Hepatocyte (in vitro differentiated cells): ENCODE measurements around the gene AUH. TPM values are rescaled to one million over a fixed set of nuclear protein-coding genes. Genes with fewer than 3 reads are reported as not detected.

Experiments used
- DNase-seq: peaks from one replicate; pipeline ENCODE4 v3.0.0-alpha.2; 2016; ENCODE audit warnings: low spot score
- H2AFZ ChIP-seq: fragments of 200-600 bp; sonication (generic); 2 replicates; pipeline ENCODE4 v1.6.0; 2016; ENCODE audit warnings: antibody characterized with exemption, mild to moderate bottlenecking
- H3K27ac ChIP-seq: fragments of 200-600 bp; sonication (generic); 2 replicates; pipeline ENCODE4 v1.5.1; 2016; ENCODE audit warnings: mild to moderate bottlenecking
- H3K27me3 ChIP-seq: fragments of 200-600 bp; sonication (generic); 2 replicates; pipeline ENCODE4 v1.6.1; 2016
- H3K36me3 ChIP-seq: fragments of 200-600 bp; sonication (generic); replicated peaks from 2 replicates; pipeline ENCODE4 v1.5.1; 2016; ENCODE audit warnings: low read depth; ENCODE audit not compliant: insufficient read depth
- H3K4me1 ChIP-seq: fragments of 200-600 bp; sonication (generic); 2 replicates; pipeline ENCODE4 v1.5.1; 2016; ENCODE audit warnings: mild to moderate bottlenecking, moderate library complexity; ENCODE audit not compliant: insufficient read depth
- H3K4me2 ChIP-seq: fragments of 200-600 bp; sonication (generic); 2 replicates; pipeline ENCODE4 v1.6.0; 2016
- H3K4me3 ChIP-seq: fragments of 200-600 bp; sonication (generic); 2 replicates; pipeline ENCODE4 v1.5.1; 2016; ENCODE audit warnings: mild to moderate bottlenecking
- H3K79me2 ChIP-seq: fragments of 200-600 bp; sonication (generic); 2 replicates; pipeline ENCODE4 v1.6.0; 2017; ENCODE audit warnings: mild to moderate bottlenecking
- H3K9me2 ChIP-seq: fragments of 200-600 bp; sonication (generic); replicated peaks from 2 replicates; pipeline ENCODE4 v1.6.0; 2017; ENCODE audit warnings: mild to moderate bottlenecking; ENCODE audit not compliant: insufficient read depth
- H3K9me3 ChIP-seq: fragments of 200-600 bp; sonication (generic); 2 replicates; pipeline ENCODE4 v1.5.1; 2016; ENCODE audit warnings: low read depth, mild to moderate bottlenecking
- H4K20me1 ChIP-seq: fragments of 200-600 bp; sonication (generic); 2 replicates; pipeline ENCODE4 v1.6.0; 2016; ENCODE audit warnings: mild to moderate bottlenecking; ENCODE audit not compliant: insufficient read depth, poor library complexity, severe bottlenecking
- EZH2 ChIP-seq: fragments of 200-600 bp; sonication (generic); IDR thresholded peaks from 2 replicates; pipeline ENCODE4 v1.6.1; 2016; ENCODE audit warnings: antibody characterized with exemption, mild to moderate bottlenecking, borderline replicate concordance
- EZH2phosphoT487 ChIP-seq: fragments of 200-600 bp; sonication (generic); IDR thresholded peaks from one replicate; pipeline ENCODE4 v1.6.1; 2018; ENCODE audit warnings: antibody characterized with exemption, mild to moderate bottlenecking, low read depth, moderate library complexity; ENCODE audit not compliant: unreplicated experiment, severe bottlenecking
- whole genome bisulfite sequencing: methylation state at CpG from one replicate; pipeline ENCODE4 v1.1.6; 2016; ENCODE audit warnings: low lambda C conversion rate; ENCODE audit errors: missing lambda C conversion rate; 5-methylcytosine and 5-hydroxymethylcytosine counted together
- polyA plus RNA-seq: library from polyadenylated mRNA; unstranded; fragments of >200 nt; fragmentation: Nextera tagmentation; extraction: Ambion mirVana; gene quantifications from 2 replicates; pipeline ENCODE4 v1.2.1, GENCODE V29; 2016
- total RNA-seq: library from RNA; depleted of rRNA; stranded (reverse); fragments of >200 nt; gene quantifications from 2 replicates; pipeline ENCODE4 v1.2.3, GENCODE V29; 2014
- TF ChIP-seq, protein P1 (sequence below): fragments of 200-600 bp; sonication (generic); IDR thresholded peaks from 2 replicates; pipeline ENCODE4 v1.5.1; 2016; ENCODE audit warnings: antibody characterized with exemption, mild to moderate bottlenecking; ENCODE audit not compliant: poor library complexity

Gene AUH
- total and polyA plus RNA-seq, 2 experiments from 2014 or later, result 19.5 to 25.0 TPM

DNA sequence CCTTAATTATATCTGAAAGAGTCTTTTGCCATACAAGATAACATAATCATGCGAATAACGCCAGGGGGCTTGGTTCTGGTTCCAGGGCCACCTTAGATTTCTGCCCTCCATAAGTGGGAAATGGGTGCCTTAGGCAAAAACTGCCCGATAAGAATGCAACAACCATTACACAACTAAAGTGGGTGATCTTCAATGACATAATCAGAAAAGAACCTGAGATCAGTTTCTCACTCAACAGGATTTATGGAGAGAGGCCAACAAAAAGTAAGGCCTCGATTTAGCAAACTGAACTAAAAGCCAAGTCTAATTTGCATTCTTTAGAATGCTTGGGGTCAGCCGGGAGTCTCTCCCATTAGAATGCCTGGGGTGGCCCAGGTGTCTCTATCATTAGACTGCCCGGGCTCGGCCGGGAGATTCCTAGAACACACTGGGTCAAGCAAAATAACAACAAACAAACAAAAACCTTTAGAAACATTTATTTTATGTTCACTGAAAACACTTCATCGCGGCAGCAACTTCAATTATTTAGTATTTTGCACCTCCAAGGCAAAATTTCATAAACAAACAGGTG, 194.8 kb downstream of the AUH start:
- Histone ChIP-seq H3K27me3 (no peaks in the 10 kb centered on the region), H3K4me3 (no peak overlapping the region), H3K36me3 (no peaks in the 10 kb centered on the region), H3K27ac (peak overlapping the region; percentile 5), H3K4me1 (peaks cover 46% of the 10 kb centered on the region), H3K9me3 (peaks cover 13% of the 10 kb centered on the region), H2AFZ (no peak overlapping the region), H4K20me1 (no peaks in the 10 kb centered on the region), H3K4me2 (no peak overlapping the region), H3K9me2 (no peaks in the 10 kb centered on the region), H3K79me2 (no peaks in the 10 kb centered on the region)
- WGBS, result 60% methylated on average over 10 of the region's 10 CpGs
- TF ChIP-seq, protein P1, sequence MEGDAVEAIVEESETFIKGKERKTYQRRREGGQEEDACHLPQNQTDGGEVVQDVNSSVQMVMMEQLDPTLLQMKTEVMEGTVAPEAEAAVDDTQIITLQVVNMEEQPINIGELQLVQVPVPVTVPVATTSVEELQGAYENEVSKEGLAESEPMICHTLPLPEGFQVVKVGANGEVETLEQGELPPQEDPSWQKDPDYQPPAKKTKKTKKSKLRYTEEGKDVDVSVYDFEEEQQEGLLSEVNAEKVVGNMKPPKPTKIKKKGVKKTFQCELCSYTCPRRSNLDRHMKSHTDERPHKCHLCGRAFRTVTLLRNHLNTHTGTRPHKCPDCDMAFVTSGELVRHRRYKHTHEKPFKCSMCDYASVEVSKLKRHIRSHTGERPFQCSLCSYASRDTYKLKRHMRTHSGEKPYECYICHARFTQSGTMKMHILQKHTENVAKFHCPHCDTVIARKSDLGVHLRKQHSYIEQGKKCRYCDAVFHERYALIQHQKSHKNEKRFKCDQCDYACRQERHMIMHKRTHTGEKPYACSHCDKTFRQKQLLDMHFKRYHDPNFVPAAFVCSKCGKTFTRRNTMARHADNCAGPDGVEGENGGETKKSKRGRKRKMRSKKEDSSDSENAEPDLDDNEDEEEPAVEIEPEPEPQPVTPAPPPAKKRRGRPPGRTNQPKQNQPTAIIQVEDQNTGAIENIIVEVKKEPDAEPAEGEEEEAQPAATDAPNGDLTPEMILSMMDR, result no peak
- no peak for DNase-seq

DNA sequence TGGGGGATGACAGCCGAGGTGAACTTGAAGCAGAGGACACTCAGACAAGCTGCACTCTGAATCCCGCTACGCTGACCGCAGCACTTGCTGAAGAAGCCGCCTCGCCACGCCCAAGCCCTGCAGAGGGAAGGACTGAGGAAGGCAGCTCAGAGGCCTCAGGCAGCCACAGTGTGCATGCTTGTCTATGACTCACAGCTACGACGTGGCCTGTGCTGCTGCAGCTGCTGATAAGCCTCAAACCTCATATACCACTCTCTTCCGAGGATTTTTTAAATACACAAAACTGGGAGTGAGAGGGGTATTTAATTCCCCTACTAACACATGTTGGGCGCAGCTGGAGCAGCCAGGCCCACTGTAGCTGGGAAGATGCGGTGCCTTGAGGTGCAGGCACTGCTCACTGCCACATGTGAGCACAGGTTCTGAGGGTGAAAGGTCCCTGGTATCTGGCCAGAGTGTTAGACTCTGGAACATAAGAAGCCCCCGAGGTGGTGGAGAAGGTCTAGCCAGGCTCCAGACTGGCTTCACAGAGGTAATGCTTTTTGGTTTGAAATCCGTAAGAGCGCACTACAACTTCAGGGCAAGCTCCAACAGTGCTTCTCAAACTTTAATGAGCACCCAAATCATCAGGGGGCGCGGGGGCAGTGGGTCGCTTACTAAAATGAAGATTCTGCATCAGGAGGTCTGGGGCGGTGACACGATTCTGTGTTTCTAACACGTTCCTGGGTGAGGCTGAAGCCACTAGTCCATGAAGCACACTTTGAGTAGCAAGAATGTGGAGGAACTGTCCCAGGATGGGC, 196.8 kb downstream of the AUH start:
- no peaks in the 10 kb centered on the region for H3K9me2 ChIP-seq
- TF ChIP-seq EZH2phosphoT487, result no peak
- TF ChIP-seq, protein P1, result no peak
- no peak for TF ChIP-seq EZH2
- 58% methylated on average over 21 of the region's 21 CpGs for WGBS
- no peak overlapping the region for H3K4me3 ChIP-seq
- peak overlapping the region; percentile 21 for H3K4me2 ChIP-seq
- no peaks in the 10 kb centered on the region for H3K9me3 ChIP-seq
- H3K27ac ChIP-seq, result peak overlapping the region; percentile 93
- H4K20me1 ChIP-seq, result no peaks in the 10 kb centered on the region
- no peaks in the 10 kb centered on the region for H3K27me3 ChIP-seq
- peak; percentile 93 for DNase-seq
- H3K36me3 ChIP-seq, result no peaks in the 10 kb centered on the region
- H3K4me1 ChIP-seq, result peaks cover 46% of the 10 kb centered on the region
- no peak overlapping the region for H2AFZ ChIP-seq
- no peaks in the 10 kb centered on the region for H3K79me2 ChIP-seq

Other genes starting within 250 kb of the AUH start
- 69.6 and 71.4 TPM in 2 replicates for gene NFIL3, start 61.9 kb upstream of the AUH start, total RNA-seq
- gene NFIL3, start 61.9 kb upstream of the AUH start, polyA plus RNA-seq, result 90.7 and 99.6 TPM in 2 replicates